GM12892 (cell line): ENCODE data around the gene RNF186.

Experiments used
- POLR2A ChIP-seq: IDR thresholded peaks from 2 replicates; pipeline ENCODE4 v1.6.1; 2011; ENCODE audit warnings: low read depth, low read length, control low read depth
- POLR2AphosphoS5 ChIP-seq: IDR thresholded peaks from 2 replicates; pipeline ENCODE4 v1.6.1; 2011; ENCODE audit warnings: low read depth, low read length, control low read depth

DNA sequence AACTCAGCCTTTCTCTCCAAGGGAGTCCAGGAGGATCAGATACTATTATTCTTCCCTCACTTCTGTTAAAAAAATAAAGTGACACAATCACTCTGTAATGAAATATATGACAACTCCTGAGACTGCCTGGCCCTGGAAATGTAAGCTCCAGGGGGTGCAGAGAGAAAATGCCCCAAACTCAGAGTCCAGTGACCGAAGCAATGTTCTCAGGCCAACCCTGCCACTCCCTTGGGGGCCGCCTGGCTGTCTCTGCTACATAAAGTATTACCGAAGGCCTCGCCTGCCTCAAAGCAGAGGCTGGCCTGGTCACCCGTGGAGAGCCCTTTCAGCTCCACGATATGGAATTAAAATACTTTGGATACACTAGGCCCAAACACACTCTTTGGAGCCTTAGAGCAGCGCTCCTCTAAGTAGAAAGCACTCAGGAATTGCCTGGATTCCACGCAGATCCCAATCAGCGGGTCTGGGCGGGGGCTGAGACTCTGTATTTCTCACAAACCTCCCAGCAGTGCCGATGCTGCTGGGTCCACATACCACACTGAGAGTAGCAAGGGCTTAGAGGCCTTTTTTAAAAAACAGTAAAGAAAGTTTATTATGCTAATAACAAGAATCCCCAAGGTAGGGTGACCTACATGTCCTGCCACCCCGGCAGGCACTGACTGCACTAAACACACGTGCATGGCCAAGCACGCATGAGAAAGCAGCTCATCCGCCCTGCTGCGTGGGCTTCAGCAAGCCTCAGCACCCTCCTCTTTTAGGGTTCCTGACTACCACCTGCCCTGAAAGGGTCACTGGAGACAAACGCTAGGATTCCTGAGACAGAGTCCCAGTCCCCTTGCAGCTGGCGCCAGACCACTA is 46.5 kb downstream of the RNF186 start:
- TF ChIP-seq POLR2A, result no peak
- TF ChIP-seq POLR2AphosphoS5, result no peak
